Measurements from ENCODE around the gene BCAS1. TPM values are rescaled to one million over a fixed set of nuclear protein-coding genes. Genes with fewer than 3 reads are reported as not detected.

BCAS1 gene
- total RNA-seq, 1 experiment from 2014 or later = 1.2 TPM

GRCh38 chr20:54025251-54025771 is 45.1 kb downstream of the BCAS1 start:
- TF ChIP-seq CTCF (IDR thresholded peaks at IDR 0.05; ENCODE audit: insufficient read depth in 1 of 2, low read depth in 1 of 2, low read length in 1 of 2, severe bottlenecking in 1 of 2, unreplicated experiment in 1 of 2) = no peak
- POLR2A ChIA-PET = no interaction called here
- H3K4me3 ChIP-seq (ENCODE audit: low read depth, low read length) = no peak overlapping the region
- no peaks in the 10 kb centered on the region for H3K9me3 ChIP-seq
- Mint-ChIP-seq H3K27ac (ENCODE audit: unreplicated experiment) (no peak overlapping the region), H3K9me3 (ENCODE audit: unreplicated experiment) (no peaks in the 10 kb centered on the region), H3K36me3 (ENCODE audit: insufficient read depth, unreplicated experiment) (no peaks in the 10 kb centered on the region), H3K27me3 (ENCODE audit: insufficient read depth, unreplicated experiment) (peaks cover 14% of the 10 kb centered on the region), H3K4me3 (ENCODE audit: unreplicated experiment) (no peak overlapping the region), H3K4me1 (ENCODE audit: low read depth, unreplicated experiment) (no peaks in the 10 kb centered on the region)
- DNase-seq = no peak
- no peaks in the 10 kb centered on the region for H3K36me3 ChIP-seq (ENCODE audit: control insufficient read depth, insufficient read depth, low read length)
- intact Hi-C loops (cut with micrococcal nuclease; ENCODE audit: unreplicated experiment) = no loop called here
- H3K27me3 ChIP-seq (replicated peaks; ENCODE audit: control insufficient read depth, insufficient read depth, low read length) = peaks cover 1% of the 10 kb centered on the region; the same call in 1 of the 2 replicates
- BruUV-seq (replicated peaks) = no TSS peak
- no peaks in the 10 kb centered on the region for H3K4me1 ChIP-seq
- CTCF ChIA-PET = no interaction called here

GRCh38 chr20:54023406-54023805 is 47.0 kb downstream of the BCAS1 start:
- ChIA-PET CTCF (no interaction called here), POLR2A (no interaction called here)
- H3K4me3 ChIP-seq (ENCODE audit: low read depth, low read length) = no peak overlapping the region
- DNase-seq = no peak
- H3K27me3 ChIP-seq (replicated peaks; ENCODE audit: control insufficient read depth, insufficient read depth, low read length) = no peaks in the 10 kb centered on the region; the same call in 1 of the 2 replicates
- Mint-ChIP-seq H3K27me3 (ENCODE audit: insufficient read depth, unreplicated experiment) (peaks cover 9% of the 10 kb centered on the region), H3K4me1 (ENCODE audit: low read depth, unreplicated experiment) (no peaks in the 10 kb centered on the region), H3K9me3 (ENCODE audit: unreplicated experiment) (no peaks in the 10 kb centered on the region), H3K27ac (ENCODE audit: unreplicated experiment) (no peak overlapping the region), H3K36me3 (ENCODE audit: insufficient read depth, unreplicated experiment) (no peaks in the 10 kb centered on the region), H3K4me3 (ENCODE audit: unreplicated experiment) (no peak overlapping the region)
- H3K9me3 ChIP-seq = no peaks in the 10 kb centered on the region
- no peak for TF ChIP-seq CTCF (IDR thresholded peaks at IDR 0.05; ENCODE audit: insufficient read depth in 1 of 2, low read depth in 1 of 2, low read length in 1 of 2, severe bottlenecking in 1 of 2, unreplicated experiment in 1 of 2)
- BruUV-seq (replicated peaks) = no TSS peak
- no peaks in the 10 kb centered on the region for H3K36me3 ChIP-seq (ENCODE audit: control insufficient read depth, insufficient read depth, low read length)
- intact Hi-C loops (cut with micrococcal nuclease; ENCODE audit: unreplicated experiment) = no loop called here
- no peaks in the 10 kb centered on the region for H3K4me1 ChIP-seq

DNA sequence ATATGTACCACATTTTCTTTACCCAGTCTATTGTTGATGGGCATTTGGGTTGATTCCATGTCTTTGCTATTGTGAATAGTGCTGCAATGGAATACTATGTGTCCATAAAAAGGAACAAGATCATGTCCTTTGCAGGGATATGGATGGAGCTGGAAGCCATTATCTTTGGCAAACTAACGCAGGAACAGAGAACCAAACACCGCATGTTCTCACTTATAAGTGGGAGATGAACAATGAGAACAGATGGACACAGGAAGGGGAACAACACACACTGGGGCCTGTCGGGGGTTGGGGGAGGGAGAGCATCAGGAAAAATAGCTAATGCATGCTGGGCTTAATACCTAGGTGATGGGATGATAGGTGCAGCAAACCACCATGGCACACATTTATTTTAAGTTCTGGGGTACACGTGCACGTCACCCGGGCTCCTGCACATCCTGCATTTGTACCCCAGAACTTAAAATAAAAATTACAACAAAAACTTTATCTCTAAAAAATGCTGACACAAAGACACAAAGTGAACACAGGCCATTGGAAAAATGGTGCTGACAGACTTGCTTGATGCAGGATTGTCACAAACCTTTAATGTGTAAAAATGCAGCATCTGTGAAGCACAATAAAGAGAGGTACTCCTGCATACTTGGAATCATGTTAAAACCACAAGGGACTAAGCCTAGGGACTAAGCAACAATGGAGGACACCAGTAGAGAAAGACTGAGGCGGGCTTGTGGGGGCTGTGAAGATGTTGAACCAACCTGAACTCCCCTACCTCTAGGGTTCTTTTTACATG is 48.8 kb downstream of the BCAS1 start:
- TF ChIP-seq CTCF (IDR thresholded peaks at IDR 0.05; ENCODE audit: insufficient read depth in 1 of 2, low read depth in 1 of 2, low read length in 1 of 2, severe bottlenecking in 1 of 2, unreplicated experiment in 1 of 2) = no peak
- no peak for DNase-seq
- no TSS peak for BruUV-seq (replicated peaks)
- no peaks in the 10 kb centered on the region for H3K9me3 ChIP-seq
- H3K4me1 ChIP-seq = no peaks in the 10 kb centered on the region
- intact Hi-C loops (cut with micrococcal nuclease; ENCODE audit: unreplicated experiment) = no loop called here
- H3K4me3 ChIP-seq (ENCODE audit: low read depth, low read length) = no peak overlapping the region
- peaks cover 7% of the 10 kb centered on the region for H3K27me3 Mint-ChIP-seq (ENCODE audit: insufficient read depth, unreplicated experiment)
- no peaks in the 10 kb centered on the region for H3K4me1 Mint-ChIP-seq (ENCODE audit: low read depth, unreplicated experiment)
- POLR2A ChIA-PET = no interaction called here
- no peaks in the 10 kb centered on the region for H3K9me3 Mint-ChIP-seq (ENCODE audit: unreplicated experiment)
- no peaks in the 10 kb centered on the region for H3K36me3 ChIP-seq (ENCODE audit: control insufficient read depth, insufficient read depth, low read length)
- CTCF ChIA-PET = no interaction called here
- H3K27me3 ChIP-seq (replicated peaks; ENCODE audit: control insufficient read depth, insufficient read depth, low read length) = no peaks in the 10 kb centered on the region; the same call in 1 of the 2 replicates
- no peak overlapping the region for H3K27ac Mint-ChIP-seq (ENCODE audit: unreplicated experiment)
- no peak overlapping the region for H3K4me3 Mint-ChIP-seq (ENCODE audit: unreplicated experiment)
- no peaks in the 10 kb centered on the region for H3K36me3 Mint-ChIP-seq (ENCODE audit: insufficient read depth, unreplicated experiment)
